Liver (tissue), 3 donors: ENCODE measurements around the gene VSNL1.

Experiments used
- FOXA2 ChIP-seq: IDR thresholded peaks from 2 replicates; pipeline ENCODE4 v1.6.1; 2016; ENCODE audit warnings: antibody characterized with exemption
- JUND ChIP-seq, 2 donors: IDR thresholded peaks; 2 replicates each; pipeline ENCODE4 v1.6.1; 2016; ENCODE audit warnings: antibody characterized with exemption in 2 of 2
- RXRA ChIP-seq, 2 donors: IDR thresholded peaks; 2 replicates each; pipeline ENCODE4 v1.6.1; 2017 to 2018; ENCODE audit warnings: antibody characterized with exemption in 2 of 2, mild to moderate bottlenecking in 1 of 2
- TAF1 ChIP-seq: conservative IDR thresholded peaks from 2 replicates; pipeline ENCODE4 v1.6.1; 2016; ENCODE audit warnings: antibody characterized with exemption, mild to moderate bottlenecking
- YY1 ChIP-seq: IDR thresholded peaks from 2 replicates; pipeline ENCODE4 v1.6.1; 2016; ENCODE audit warnings: antibody characterized with exemption, mild to moderate bottlenecking
- TF ChIP-seq, protein P1 (sequence below): fragments of 150-350 bp; IDR thresholded peaks from 2 replicates; pipeline ENCODE4 v1.5.1; 2017; ENCODE audit warnings: improper control_type of control experiment, low read depth, low read length; ENCODE audit not compliant: missing input control
- donor health status: healthy.
- donor health status: healthy.

DNA sequence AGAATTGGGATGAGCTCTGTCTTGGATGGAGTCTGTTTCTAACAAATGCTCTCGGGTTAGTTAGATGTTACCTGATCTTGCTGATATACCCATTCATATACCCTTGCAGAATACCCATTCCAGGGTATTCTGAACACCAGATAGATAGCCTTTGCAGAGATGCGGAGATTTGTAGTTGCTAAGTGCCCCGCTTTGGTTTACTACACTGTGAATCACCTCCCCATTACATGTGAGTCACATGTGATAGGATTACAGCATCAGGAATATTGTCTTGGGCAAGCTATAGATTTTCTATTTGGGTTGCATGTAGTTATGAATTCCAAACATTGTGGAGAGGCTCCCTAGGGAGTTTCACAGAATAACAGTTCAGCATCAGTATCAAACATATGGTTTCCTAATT is 3.8 kb downstream of the VSNL1 start:
- TF ChIP-seq, protein P1, sequence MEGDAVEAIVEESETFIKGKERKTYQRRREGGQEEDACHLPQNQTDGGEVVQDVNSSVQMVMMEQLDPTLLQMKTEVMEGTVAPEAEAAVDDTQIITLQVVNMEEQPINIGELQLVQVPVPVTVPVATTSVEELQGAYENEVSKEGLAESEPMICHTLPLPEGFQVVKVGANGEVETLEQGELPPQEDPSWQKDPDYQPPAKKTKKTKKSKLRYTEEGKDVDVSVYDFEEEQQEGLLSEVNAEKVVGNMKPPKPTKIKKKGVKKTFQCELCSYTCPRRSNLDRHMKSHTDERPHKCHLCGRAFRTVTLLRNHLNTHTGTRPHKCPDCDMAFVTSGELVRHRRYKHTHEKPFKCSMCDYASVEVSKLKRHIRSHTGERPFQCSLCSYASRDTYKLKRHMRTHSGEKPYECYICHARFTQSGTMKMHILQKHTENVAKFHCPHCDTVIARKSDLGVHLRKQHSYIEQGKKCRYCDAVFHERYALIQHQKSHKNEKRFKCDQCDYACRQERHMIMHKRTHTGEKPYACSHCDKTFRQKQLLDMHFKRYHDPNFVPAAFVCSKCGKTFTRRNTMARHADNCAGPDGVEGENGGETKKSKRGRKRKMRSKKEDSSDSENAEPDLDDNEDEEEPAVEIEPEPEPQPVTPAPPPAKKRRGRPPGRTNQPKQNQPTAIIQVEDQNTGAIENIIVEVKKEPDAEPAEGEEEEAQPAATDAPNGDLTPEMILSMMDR: no peak
- no peak for TF ChIP-seq RXRA (IDR thresholded peaks at IDR 0.05)
- no peak for TF ChIP-seq YY1
- TF ChIP-seq FOXA2: no peak
- no peak for TF ChIP-seq JUND (IDR thresholded peaks at IDR 0.05)
- no peak for TF ChIP-seq TAF1
